ENCODE measurements around the gene SLC22A12.
"Not testable (repeated sequence)": the region's sequence is repeated elsewhere in the genome, so short reads cannot be mapped to it uniquely, and the experiment has no call there.

The SLC22A12 gene

DNA sequence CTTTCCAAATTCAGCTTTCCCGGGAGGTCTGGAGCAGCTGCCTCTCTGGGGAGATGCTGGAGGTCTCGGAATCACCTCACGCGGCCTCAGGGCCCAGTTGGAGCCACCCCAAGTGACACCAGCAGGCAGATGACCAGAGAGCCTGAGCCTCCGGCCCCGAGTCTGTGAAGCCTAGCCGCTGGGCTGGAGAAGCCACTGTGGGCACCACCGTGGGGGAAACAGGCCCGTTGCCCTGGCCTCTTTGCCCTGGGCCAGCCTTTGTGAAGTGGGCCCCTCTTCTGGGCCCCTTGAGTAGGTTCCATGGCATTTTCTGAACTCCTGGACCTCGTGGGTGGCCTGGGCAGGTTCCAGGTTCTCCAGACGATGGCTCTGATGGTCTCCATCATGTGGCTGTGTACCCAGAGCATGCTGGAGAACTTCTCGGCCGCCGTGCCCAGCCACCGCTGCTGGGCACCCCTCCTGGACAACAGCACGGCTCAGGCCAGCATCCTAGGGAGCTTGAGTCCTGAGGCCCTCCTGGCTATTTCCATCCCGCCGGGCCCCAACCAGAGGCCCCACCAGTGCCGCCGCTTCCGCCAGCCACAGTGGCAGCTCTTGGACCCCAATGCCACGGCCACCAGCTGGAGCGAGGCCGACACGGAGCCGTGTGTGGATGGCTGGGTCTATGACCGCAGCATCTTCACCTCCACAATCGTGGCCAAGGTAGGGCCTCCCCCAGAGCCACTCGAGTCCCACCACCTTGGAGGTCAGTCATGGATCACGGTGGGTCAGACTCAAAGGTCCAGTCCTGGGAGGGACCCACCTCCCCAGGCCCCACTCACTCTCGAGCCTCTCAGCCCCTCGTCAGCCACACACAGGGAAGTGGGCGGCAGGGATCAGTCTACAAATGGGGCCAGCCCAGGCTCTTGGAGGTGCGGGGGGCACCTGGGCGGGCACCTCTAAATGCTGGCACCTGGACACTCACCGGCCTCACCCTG, 525 bp downstream of the SLC22A12 start:
- DNase-seq = no peak

DNA sequence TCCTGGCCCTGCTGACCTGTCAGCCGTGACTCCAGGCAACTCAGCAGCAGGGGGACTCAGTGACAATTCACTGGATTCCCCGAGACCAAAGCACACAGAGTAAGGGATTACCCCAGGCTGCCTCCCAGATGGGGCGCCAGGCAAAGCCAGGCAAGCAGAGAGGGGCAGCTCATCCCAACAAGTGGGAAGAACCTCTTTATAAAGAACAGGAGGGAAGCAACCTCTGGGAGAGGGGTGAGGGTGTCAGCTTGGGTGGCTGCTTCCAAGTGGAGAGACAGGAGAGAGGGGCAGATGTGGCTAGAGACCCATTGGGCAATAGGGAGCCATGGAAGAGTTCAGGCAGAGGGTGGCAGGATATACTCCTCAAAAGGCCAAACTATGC, 1.2 kb downstream of the SLC22A12 start:
- DNase-seq = no peak

DNA sequence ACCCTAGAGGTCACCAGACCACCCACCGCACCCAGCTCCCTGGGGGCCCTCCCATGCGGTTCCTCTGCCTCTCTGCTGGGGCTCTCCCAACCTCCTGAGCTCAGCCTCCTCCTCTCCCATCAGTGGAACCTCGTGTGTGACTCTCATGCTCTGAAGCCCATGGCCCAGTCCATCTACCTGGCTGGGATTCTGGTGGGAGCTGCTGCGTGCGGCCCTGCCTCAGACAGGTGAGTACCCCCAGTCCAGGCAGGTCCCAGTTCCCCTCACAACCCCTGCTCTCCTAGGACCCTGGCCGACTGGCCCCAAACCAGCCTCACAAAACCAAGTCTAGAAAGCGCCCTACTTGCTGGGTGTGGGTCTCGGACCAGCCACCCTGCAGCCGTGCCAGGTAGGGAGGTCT, 1.6 kb downstream of the SLC22A12 start:
- no peak for DNase-seq

GRCh38 chr11:64593156-64594105, 2.4 kb downstream of the SLC22A12 start:
- no peak for DNase-seq

DNA sequence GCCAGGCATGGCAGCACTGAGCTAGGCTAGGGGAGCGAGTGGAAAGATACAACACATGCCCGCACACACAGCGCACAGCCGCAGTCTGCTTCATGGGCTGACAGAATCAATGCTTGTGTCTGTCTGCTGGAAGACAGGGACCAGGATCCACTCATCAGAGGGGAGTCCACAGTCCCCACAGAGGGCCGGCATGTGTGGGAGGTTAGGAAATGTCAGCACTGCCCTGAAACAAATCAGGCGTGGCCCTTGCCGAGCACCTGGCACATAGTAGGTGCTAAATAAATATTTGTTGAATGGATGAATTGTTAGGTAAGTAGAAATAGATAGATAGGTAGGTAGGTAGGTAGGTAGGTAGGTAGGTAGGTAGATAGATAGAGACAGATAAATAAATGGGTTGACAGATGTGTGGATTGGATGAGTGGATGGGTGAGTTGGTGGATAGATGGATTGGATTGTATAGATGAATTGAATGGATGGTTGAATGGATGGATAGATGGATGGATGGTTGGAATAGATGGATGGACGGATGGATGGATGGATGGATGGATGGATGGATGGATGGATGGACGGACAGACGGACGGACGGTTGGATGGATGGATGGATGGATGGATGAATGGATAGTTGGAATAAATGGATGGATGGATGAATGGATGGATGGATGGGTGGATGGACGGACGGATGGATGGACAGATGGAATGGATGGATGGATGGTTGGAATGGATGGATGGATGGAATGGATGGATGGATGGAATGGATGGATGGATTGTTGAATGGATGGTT, 3.3 kb downstream of the SLC22A12 start:
- DNase-seq = no peak

DNA sequence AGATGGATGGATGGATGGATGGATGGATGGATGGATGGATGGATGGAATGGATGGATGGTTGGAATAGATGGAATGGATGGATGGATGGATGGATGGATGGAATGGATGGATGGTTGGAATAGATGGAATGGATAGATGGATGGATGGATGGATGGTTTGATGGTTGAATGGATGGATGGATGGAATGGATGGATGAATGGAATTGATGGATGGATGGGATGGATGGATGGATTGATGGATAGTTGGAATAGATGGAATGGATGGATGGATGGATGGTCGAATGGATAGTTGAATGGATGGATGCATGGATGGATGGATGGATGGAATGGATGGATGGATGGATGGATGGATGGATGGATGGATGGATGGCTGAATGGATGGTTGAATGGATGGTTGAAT, 4.9 kb downstream of the SLC22A12 start:
- not testable (repeated sequence) for DNase-seq

DNA sequence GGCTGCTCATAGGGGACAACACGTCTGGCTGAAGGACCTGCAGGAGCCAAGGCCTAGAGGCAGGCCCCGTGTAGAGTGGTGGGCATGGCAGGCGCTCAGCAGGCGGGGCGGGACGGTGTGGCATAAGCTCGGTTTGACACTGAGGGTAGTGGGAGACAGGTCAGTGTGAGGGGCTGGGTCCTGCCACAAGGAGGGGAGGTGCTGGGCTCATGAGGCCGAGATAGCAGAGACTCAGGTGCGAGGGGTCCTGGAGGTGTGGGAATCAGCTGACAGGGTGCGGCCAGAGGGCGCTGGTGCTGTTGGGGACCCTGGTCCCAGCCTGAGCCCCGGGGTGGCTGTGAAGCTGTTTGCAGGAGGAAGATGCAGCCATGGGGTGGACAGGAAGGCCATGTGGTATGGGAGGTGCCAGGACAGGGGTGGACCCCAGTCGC, 6.7 kb downstream of the SLC22A12 start:
- no peak for DNase-seq

GRCh38 chr11:64598106-64598796, 7.2 kb downstream of the SLC22A12 start:
- no peak for DNase-seq

GRCh38 chr11:64598797-64599697, 8.0 kb downstream of the SLC22A12 start:
- DNase-seq = no peak

DNA sequence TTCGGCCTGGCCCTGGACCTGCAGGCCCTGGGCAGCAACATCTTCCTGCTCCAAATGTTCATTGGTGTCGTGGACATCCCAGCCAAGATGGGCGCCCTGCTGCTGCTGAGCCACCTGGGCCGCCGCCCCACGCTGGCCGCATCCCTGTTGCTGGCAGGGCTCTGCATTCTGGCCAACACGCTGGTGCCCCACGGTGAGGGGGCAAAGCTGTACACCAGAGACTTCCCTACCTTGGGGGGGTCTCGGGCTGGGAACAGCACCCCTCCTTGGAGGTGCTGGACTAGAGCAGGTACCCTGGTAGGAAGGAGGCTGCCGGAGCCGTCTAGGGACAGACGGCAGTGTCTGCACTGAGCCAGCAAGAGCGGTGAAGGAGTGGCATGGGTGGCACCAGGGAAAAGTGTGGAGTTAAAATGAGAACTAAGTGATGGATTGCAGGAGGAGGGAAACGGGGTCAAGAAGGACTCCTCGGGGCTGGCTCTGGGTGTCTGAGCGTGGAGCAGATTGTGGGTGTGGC, 8.7 kb downstream of the SLC22A12 start:
- DNase-seq = no peak

- no peak for DNase-seq
Observed at GRCh38 chr11:64600281-64600992, 9.4 kb downstream of the SLC22A12 start.

- DNase-seq = no peak
Observed at GRCh38 chr11:64601605-64602465, 10.8 kb downstream of the SLC22A12 start.

- DNase-seq = no peak
Observed at GRCh38 chr11:64602466-64603070, 11.5 kb downstream of the SLC22A12 start.

- no peak for DNase-seq
Observed at GRCh38 chr11:64603411-64604110, 12.5 kb downstream of the SLC22A12 start.

DNA sequence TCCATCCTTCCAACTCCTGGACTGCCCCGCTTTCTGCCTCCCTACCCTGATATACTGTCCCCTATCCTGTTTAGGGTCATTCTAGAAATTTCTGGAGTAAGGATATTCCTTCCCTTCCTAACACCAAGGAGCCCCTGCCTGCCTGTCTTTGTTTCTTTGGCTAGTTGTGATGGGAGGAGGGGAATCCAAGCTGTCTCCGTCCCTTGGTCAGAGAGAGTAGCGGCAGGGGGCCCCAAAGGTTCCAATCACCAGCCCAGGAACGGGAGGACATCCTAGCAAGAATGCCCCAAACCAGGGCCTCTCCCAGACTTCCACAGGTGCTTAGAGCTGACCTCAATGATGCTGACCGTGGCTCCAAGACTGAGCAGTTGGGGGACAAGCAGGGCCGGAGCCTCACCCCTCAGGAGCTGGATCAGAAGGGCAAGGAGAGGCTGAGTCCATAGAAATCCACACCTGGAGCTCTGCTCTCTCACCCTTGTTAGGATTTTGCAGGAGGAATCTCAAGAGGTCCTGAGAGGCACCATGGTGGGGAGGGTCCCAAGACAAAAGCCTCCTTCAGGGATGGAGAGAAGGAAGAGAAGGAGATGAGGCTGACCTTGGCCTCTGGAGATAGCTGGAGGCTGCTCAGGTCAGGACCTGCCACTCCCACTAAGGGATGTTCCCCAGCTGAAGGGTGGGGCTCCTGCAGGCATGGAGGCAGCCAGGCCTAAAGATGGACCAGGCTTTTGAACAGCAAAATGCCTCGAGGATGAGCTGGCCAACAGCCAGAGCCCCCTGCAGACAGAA, 13.6 kb downstream of the SLC22A12 start:
- DNase-seq = no peak

GRCh38 chr11:64605244-64605560, 14.2 kb downstream of the SLC22A12 start:
- no peak for DNase-seq

Data from NCI-H2171 treated with DMSO at 0.1 percent for 48 hours (cell line).